Breast epithelium (tissue), 3 donors: Measurements from ENCODE around the gene CIART.

ENCODE experiments used
- POLR2AphosphoS5 ChIP-seq, 3 donors: sonication (generic); formaldehyde crosslinking; IDR thresholded peaks; one replicate each; pipeline ENCODE4 v1.6.1; 2017; ENCODE audit warnings: antibody characterized with exemption in 3 of 3
- TF ChIP-seq, protein P1 (sequence below), 3 donors: fragments of 450-650 bp; IDR thresholded peaks; one replicate each; pipeline ENCODE4 v1.5.1; 2016 to 2017; ENCODE audit warnings: antibody characterized with exemption in 3 of 3, mild to moderate bottlenecking in 3 of 3, moderate library complexity in 3 of 3

DNA sequence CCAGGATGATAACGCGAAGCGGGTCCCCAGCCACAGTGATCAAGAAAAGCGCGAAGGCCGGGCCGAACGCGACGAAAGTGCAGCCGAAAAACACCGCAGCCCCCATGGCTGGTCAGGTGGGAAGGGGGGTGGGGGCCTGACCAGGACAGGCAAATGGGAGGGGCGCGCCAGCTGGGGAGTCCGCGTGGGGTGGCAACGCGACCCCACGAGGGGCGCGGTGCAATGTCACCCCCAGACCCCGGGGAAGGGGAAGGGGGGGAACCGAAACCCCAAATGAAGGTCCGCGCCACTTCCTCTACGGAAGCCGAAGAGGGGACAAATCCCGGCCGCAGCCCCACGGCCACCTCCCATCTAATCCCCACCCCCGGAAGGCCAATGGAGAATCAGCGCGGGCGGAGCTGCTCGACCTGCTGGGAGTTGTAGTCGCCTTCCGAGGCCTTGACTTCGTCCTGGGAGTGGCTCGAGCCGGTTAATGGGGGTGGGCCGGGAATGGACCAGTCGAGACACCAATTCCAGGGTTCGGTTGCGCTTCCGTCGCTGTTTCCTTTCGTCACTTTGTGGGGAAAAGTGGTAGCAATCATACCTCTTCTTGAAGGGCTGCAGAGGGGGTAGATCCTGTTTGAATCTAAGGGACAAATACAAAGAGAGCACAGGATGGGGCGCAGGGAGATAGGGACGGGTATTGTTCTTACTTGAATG, 13.5 kb upstream of the CIART start, which contains the start of gene APH1A:
- TF ChIP-seq POLR2AphosphoS5 (IDR thresholded peaks at IDR 0.05) = peak; percentile 84 to 91 (median 90)
- TF ChIP-seq, protein P1, sequence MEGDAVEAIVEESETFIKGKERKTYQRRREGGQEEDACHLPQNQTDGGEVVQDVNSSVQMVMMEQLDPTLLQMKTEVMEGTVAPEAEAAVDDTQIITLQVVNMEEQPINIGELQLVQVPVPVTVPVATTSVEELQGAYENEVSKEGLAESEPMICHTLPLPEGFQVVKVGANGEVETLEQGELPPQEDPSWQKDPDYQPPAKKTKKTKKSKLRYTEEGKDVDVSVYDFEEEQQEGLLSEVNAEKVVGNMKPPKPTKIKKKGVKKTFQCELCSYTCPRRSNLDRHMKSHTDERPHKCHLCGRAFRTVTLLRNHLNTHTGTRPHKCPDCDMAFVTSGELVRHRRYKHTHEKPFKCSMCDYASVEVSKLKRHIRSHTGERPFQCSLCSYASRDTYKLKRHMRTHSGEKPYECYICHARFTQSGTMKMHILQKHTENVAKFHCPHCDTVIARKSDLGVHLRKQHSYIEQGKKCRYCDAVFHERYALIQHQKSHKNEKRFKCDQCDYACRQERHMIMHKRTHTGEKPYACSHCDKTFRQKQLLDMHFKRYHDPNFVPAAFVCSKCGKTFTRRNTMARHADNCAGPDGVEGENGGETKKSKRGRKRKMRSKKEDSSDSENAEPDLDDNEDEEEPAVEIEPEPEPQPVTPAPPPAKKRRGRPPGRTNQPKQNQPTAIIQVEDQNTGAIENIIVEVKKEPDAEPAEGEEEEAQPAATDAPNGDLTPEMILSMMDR (IDR thresholded peaks at IDR 0.05) = no peak
